NCI-H2081 (cell line): ENCODE results near the gene PRICKLE2.
"Not testable (repeated sequence)": the region's sequence is repeated elsewhere in the genome, so short reads cannot be mapped to it uniquely, and the experiment has no call there.

Experiments
- DNase-seq, 2 experiments: peaks; one replicate each; lab custom pipeline; 2025; lab: John Stamatoyannopoulos, UW

The PRICKLE2 gene

GRCh38 chr3:64098670-64099069, 126.6 kb downstream of the PRICKLE2 start:
- no peak for DNase-seq

DNA sequence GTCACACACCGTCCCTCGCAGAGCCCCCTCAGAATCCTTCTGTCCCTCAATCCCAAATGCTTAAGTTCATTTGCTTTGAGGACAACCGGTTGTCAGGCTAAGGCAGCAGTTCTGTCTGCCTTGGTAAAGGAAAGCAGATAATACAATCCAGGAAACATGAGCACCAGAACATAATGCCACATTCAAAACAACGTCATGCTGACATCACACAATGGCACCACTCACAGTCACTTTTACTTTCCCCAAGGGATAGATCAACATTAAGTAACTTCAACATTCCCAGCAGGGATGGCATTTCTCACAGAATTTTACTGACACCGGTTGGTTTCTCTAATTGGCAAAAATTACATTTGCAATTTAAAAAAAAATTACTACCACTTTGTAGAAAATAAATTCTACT, 127.3 kb downstream of the PRICKLE2 start:
- DNase-seq: peak in 1 of 2 experiments; percentile 7

GRCh38 chr3:64095802-64096201, 129.5 kb downstream of the PRICKLE2 start:
- DNase-seq: no peak

DNA sequence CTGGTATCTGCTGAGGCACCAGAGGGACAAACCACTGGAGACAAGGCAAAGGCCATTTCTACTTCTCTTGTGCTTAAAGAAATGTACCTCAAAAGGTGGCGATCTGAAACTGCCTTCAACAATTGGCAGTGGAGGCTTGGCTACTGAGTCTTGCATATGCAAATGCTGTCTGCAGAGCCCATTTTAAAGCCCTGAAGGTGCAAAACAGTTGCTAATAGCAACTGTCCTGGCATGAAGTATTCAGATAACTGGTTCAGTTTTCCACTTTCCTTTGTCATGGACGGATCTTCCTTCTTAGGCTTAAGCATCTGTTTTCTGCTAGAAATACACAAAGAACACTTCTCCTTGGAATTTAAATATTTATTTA, 130.6 kb downstream of the PRICKLE2 start:
- no peak for DNase-seq

DNA sequence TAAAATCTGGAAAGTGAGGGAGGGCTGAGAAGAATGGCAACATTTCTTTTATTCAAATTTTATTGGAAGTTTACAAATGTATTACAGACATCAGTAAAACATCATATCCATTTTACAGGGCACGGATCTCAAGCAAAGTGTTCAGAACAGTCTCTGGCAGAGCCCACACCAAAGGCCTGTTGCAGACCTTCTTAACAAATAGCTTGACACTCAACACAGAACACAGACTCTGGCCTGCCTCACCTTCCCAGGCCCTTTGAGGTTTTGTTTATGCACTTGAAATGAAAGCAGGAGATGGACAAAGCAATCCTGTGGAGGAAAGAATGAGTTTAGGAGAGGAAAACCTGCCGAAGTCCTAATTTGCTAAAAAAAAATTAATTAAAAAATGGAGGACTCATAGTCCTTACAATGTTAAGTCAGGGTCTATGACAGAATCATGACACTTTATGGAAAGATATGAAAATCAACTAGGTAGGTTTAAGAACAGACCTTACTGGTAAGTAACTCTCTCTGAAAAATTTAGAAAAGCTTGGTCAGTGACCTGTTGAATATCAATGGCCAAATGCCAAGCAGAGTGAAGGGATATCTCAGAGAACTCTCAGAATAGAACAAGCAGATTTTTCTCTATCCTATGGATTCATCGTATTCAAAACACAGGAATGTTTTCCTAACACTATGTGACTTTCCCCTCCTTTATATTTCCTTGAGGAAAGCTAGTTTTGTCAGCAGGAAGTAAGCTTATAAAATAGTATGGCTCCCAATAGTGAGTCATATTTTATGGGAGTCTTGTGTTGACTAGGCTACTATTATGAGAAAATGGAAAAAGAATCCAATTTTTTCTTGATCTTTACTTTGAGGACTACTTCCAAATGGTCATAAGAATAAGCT, 131.2 kb downstream of the PRICKLE2 start:
- no peak for DNase-seq

GRCh38 chr3:64093211-64093610, 132.1 kb downstream of the PRICKLE2 start:
- no peak for DNase-seq

- no peak for DNase-seq
Measured at GRCh38 chr3:64091501-64091900, 133.8 kb downstream of the PRICKLE2 start.

DNA sequence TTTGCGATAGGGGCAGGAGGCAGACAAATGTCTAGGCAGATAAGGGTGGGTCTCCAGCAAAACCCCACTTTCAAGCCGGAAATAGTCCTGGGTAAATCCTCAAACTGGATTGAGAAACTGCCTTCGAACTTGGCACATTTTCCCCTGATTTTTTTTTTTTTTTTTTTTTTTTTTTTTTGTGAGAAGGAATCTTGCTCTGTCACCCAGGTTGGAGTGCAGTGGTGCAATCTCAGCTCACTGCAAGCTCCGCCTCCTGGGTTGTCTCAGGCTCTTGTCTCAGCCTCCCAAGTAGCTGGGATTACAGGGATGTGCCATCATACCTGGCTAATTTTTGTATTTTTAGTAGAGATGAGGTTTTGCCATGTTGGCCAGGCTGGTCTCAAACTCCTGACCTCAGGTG, 135.9 kb downstream of the PRICKLE2 start:
- DNase-seq: not testable (repeated sequence)

DNA sequence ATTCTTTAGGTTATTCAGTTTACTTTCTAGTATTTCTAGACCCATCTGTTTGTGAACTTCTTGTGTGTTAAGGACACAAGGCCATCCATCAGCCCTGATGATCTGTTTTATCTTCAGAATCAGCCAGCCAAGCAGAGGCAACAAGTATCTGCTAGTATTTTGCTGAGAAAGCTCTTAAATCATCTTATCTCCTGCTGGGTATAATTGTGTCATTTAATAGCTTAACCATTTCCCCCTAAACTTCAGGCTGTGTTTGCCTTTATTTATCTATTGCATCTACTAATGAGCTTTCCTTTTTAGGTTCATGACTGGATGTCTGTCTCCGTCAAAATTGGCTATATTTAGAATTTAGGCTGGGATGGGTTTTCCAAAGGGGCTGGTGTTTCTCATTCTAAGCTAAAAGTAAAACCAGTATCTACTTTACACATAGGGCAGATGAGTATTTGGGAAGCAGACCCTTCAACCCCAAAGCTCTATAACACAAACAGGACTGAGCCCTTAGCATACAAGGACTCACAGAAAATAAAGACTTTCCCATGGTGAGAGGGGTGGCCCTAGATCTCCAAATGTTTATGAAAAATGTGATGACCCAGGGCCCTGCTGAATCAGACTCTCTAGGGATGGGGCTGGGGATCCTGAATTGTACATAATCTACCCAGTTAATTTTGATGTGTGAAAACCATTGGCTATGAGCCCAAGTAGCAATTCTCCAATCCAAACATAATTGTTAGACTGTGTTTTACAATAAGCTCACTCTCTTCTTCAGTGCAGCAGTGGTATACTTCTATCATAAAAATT, 136.7 kb downstream of the PRICKLE2 start:
- peak in 1 of 2 experiments; percentile 69 for DNase-seq

DNA sequence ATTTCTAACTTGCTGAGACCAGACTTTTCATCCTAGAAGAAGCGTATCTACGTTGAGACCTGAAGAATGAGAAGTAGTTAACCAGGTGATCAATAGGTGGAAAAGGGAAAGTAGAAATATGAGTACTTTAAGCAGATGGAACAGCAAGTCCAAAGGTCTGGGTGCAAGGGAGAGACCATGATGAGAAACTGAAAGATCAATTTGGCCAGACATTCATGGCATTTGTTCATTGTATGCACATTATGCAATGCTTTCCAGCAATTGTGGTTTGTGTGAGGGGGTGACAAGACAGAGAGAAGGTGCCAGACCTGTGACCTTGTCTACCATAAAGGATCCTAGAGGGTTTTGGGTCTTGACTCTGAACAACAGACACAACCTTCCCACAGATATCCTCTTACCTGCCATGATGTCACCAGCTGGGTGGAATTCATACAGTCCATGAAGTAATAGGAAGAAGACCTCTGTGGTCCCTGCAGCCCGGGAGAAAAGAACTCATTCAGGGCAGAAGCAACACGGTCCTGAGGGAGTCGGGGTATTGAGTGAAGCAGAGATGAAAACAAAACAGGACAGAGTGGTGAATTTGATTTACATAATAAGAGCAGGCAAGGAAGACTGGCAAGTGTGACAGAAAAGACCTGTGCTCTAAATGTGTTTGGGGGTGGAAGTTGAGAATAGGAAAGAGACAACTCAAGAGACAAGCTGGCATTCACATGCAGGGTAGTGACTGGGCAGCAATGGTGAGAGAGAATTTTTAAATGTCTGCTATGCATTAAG, 138.6 kb downstream of the PRICKLE2 start:
- DNase-seq: no peak

- no peak for DNase-seq
Measured at GRCh38 chr3:64084640-64085039, 140.6 kb downstream of the PRICKLE2 start.

- DNase-seq: no peak
Measured at GRCh38 chr3:64083575-64083974, 141.7 kb downstream of the PRICKLE2 start.

DNA sequence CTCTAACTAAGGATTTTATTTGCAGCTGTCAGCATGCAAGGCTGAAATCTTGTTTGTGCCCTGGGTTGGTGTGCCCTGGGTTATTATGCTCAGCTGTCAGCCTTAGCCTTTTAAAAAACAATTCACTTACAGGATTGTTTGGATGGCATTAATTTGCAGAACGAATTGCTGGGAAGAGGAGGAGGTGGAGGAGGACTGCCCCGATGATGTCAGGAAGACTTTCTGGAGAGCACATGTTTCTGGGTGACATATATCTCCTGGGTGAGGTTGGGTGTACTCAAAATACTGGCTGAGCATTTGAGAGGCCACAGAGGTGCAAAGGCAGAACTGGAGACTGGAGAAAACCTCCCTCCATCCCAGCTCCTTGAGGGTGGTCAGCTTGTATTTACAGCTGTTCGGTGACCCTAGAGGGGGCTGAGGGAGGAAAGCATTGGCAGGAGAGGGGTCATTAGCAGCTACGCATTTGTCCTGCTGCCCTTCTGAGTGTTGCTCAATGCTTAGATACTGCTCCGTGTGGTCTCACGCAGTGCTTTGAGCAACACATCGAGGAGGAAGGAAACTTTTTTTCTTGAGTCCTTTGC, 142.2 kb downstream of the PRICKLE2 start:
- DNase-seq: no peak

DNA sequence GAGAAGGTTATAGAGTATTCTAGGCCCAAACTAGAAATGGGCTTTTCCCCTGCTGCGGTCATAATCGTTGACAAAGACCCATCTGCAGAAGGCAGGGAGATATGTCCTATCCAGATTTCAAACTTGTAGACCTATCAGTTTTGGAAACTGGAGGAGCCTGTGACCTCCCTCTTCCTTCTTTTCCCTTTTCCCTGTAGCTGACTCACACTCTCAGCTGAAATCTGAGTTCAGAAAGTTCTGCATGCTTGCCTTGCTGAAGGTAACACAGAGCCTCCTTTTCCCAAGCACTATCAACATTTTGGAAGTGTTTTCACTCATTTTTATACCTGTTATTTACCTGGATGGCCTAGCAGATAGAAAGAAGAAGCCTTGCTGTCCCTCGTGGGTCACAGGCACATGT, 142.9 kb downstream of the PRICKLE2 start:
- no peak for DNase-seq

DNA sequence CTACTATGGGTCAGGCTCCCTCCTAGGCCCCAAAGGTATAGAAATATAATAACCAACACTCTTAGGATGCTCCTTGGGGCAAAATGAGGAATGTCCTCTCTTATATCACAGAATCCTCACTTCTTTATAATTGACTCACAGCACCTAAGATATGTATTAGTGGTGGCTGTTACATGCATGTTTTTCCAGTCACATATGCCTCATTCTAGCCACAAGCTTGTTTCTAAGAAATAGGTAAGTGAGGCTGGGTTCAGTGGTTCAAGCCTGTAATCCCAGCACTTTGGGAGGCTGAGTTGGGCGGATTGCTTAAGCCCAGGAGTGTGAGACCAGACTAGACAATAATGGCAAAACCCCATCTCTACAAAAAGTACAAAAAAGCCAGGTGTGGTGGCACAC, 144.0 kb downstream of the PRICKLE2 start:
- DNase-seq: no peak

DNA sequence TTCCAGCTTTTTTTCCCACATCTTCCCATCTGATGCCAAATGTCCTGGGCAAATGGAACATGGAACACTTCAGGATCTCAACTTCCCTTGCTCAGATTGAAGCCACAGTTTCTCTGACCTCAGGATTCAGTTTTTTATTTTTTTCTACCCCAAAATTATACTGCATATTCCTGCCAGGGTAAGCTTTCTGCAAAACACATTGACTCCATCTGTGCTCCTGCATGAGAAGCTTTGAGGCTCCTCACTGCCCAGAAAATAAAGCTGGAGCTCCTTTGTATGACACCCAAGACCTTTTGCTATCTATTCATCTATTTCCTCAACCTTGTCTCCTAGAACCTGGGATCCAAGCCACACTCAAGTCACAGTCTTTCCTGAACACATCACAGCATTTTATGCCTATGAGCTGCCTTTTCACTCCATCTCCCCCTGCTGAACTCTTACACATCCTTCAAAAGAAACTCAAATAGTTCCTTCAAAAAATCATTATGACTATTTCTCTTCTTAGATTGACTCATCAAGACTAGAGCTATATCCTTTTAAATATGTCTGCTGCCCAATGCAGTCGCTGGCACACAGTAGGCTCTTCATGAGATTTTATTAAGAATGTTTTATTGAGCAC, 144.5 kb downstream of the PRICKLE2 start:
- no peak for DNase-seq

DNA sequence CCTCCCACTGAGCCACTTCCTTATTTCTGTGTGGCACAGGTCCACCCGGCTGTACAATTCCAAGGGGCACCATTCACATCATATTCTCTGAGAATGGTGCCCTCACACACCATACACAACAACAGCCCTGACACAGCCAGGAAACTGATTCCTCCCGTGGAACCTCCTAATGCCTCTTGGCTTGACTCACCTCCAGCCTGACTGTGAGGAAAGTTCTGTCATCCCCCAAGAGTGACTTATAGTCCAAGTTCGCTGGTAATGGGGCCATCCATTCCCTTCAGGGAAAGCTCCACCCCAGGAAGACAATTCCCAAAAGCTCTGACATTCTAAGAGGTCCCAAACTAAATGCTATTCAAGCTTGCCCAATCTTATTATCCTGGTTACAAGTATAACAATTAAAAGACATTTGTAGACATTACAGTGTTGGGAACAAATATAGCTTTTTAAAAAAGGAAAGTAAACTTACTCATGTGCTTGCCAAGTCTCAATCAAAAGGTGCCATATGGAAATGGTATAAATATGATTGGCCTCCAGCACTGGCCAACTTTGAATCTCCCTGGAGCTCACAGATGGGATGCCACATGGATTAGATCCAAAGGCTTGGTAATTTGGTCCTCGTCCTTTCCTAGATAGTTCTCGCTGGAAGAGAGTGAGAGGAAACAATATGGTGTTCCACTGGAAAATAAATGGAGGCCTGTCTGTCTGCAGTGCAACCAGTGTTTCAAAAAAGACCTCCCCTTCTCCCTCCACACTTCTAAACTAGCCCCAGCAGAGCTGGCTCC, 145.7 kb downstream of the PRICKLE2 start:
- no peak for DNase-seq

DNA sequence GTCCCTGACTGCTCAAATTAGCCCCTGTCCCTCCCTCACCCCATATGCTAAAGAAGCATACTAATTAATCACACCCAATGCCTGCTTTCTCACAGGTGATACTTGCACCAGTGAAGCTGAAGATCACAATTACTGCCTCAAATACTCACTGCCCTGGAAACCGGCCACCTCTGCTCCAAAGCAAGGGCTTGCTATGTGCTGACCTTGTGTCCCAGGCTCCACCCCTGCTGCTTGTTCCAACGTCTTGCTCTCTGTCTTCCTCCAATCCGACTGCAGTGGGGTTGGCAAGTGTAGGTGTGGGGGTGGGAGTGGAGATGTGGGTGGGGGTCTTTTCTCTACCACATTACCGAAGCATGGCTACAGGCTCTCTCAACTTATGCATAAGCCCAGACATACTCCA, 146.3 kb downstream of the PRICKLE2 start:
- no peak for DNase-seq

DNA sequence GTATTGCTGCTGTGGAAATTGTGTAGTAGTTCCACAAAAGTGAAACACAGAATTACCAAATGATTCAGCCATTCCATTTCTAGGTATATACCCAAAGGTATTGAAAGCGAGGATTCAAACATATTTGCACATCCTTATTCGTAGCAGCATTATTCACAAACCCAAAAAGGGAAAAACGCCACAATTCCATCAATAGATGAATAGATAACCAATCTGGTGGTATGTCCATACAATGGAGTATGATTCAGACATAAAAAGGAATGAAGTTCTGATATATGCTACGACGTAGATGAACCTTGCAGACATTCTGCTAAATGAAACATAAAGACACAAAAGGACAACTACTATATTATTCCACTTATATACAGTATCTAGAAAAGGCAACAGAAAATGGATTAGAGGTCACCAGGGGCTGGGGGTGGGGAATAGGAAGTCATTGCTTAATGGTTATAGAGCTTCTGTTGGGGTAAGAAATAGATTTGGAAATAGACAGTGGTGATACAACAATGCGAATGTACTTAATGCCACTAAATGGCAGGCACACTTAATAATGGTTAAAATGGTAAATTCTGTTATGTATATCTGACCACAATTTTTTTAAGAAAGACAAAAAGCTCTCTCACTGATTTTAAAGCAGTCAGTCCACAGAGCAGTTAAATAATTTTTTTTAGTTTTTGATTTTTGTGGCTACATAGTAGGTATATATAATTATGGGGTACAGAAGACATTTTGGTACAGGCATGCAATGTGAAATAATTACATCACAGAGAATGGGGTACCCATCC, 150.2 kb downstream of the PRICKLE2 start:
- DNase-seq: no peak

- no peak for DNase-seq
Measured at GRCh38 chr3:64074060-64074459, 151.2 kb downstream of the PRICKLE2 start.
